NK-92 (cell line): ENCODE data around the gene VWA8.

Experiments
- DNase-seq: peaks from one replicate; lab custom pipeline; 2025; ENCODE audit not compliant: unreplicated experiment; lab: John Stamatoyannopoulos, UW

Gene VWA8

DNA sequence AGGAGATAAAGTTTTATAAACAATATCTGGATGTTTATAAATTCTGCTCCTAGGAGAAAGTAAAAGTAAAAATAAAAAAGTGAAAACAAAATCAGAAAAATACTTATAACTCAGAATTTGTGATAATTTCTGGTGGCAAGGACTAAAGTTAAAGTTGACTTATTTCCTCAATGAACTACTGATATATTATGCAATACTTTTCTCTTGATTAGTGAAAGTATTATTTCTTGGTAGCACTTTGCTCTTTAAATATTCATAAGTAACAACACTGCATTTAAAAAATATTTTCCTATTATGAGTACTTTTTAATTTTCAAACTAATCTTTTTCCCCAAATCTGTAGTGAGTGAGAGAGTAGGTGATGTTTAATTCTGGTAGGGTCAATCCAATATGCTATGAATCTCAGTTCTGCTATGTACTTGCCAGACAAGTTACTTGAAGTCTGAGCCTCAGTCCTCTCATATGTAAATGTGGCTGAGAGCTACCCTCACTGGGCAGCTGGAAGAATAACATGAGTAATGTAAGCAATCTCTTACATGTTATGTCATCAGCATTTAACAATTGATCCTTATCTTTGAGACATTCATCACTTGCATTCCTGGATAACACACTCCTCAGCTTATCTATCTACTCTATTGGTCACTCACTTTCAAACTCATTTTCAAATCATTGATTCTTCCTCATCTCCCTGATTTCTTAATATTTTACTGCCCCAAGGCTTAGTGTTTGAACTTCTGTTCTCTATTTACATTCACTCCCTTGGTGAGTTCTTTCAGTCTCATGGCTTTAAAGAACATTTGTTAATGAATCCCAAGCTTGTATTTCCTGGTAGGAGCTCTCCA lies 264.5 kb downstream of the VWA8 start:
- no peak for DNase-seq

DNA sequence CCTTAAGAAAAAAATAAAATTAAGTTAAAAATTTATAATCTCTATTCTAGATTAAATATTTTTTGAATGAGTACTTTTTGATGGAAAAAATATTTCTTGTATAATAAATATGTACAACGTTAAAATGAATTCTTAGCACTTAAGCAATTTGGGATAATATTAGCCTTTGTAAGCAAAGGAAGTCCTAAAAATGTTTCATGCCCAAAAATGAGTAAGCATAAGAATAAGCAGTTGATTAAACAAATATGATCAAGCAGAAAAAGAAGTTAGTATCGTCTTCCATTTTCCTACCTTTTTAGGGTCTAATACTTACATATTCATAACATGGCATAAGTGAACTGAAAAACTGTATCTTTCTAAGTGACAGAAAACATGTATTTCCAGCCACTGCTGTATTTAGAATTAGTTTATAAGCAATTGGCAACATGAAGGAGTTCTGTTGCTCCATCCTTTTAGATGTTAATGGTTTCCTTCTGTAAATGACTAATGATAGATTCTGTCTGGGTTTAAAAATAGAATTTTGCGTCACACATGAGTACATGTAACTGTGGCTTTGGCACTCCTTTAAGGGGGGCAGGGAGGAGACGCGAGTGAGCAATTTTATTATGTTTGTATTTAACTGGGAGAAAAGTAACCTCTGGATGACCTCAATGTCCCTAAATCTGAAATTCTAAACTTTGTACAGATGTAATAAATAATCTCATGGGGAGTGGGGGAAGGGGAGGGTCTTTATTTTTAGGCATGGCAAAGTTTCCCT lies 266.2 kb downstream of the VWA8 start:
- no peak for DNase-seq

DNA sequence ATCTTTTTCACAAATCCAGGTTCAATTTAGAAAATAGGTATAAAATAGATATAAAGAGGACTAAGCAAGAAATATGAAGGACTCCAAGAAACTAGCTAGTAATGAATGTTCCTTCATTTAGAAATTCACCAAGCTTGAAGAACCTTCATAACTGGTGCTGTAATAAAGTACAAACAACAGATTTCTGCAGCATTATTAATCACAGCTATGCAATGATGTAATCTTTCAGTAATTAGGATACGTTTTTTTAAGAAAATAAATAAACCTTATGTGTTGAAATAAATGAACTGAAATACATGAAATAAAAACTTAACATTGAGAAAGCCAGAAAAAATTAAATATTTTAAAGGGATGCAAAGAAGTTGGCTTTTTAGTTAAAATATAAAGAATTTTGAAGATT lies 267.5 kb downstream of the VWA8 start:
- no peak for DNase-seq

DNA sequence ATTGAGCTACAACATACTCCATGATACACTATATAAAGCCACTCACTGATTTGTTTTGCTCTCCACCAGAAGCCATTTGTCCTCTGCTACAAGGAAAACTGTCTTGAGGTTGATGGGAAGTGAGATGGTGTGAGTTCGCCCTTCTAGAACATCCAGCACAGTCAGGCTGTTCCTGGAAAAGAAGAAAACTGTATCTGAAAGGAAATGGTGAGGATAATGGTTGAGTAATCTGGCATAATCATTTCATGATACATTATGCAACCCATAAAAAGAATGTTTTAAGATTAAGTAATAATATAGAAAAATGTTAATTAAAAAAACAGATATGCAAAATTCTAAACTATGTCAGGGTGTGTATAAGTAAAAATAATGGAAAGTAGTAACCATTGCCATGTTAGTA lies 269.6 kb downstream of the VWA8 start:
- DNase-seq = no peak

DNA sequence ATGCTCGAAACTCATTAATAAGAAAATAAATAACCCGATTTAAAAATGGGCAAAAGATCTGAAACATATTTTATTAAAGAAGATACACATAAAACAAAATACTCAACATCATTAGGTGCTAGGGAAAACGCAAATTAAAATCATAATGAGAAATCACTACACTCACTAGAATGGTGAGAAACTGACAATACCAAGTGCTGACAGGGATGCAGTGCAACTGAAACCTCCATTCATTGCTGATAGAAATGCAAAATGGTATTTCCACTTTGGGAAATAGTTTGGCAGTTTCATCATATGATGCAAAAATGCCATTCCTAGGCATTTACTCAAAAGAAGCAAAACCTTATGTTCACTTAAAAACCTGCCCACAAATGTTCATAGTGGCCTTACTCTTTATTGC lies 278.1 kb downstream of the VWA8 start:
- DNase-seq = no peak

DNA sequence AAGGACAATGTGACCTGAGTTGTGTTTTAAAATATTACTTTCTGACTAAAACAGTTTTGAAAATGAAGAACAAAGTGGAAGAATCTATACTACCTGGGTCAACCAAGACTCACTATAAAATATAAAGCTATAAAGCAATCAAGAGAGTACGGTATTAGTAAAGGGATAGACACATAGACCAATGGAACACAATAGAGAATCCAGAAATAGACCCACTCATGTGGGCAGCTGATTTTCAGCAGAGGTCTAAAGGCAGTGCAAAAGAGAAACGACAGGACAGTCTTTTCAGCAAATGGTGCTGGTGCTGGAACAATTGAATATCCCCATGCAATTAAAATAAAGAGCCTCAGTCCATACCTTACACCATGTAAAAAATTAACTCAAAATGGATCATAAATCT lies 278.9 kb downstream of the VWA8 start:
- no peak for DNase-seq

DNA sequence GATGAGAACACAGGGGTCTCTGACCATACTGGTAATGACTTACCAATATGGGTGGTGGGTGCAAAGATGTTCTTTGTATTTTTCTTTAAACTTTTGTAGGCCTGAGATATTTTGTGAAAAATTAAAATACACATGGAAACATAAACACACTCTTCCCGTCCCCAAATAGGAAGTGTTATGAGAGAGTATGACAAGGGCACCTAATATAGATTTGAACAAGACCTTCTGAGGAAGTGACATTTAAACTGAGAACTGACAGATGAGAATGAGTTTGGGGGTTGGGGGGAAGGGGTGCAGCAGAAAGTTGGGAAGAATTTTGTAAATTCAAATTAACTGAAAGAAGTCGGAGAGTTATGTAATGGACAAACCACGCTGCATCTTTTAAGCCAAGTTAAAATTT lies 279.3 kb downstream of the VWA8 start:
- no peak for DNase-seq

DNA sequence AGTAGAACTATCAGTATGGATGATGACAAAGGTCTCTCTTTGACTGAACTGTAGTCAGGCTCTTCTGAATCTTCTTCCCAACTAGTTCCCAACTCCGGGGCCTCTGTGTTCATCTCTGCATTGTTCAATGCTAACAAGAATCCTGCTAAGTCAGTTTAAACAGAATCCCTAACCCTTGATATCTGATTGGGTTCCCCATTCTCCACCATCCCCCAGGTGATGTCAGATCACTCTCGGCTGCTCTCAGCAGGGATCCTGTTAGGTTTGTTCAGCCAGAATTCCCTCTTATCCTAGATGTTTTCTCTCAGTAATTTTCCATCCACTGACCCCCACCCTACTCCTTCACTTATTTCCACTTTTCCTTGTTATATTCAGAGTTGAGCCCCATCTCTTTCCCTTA lies 280.0 kb downstream of the VWA8 start:
- no peak for DNase-seq

DNA sequence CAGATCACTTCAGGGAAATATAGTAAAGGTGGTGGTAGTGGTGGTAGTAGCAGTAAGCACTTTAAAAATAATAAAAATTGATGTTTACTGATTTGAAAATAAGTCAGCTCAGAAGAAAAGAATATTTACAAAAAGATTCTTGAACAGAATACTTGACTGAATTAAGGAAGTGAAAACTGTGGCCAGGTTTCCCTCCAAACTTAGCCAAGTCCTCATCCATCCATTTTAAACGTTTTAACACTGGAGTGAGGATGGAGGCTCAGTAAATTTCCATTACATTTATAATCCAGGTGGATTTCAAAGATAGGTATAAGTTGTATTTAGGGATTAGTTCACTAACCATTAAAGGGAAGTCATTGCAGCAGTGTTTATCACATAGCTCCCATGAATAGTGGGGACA lies 282.1 kb downstream of the VWA8 start:
- DNase-seq = no peak

DNA sequence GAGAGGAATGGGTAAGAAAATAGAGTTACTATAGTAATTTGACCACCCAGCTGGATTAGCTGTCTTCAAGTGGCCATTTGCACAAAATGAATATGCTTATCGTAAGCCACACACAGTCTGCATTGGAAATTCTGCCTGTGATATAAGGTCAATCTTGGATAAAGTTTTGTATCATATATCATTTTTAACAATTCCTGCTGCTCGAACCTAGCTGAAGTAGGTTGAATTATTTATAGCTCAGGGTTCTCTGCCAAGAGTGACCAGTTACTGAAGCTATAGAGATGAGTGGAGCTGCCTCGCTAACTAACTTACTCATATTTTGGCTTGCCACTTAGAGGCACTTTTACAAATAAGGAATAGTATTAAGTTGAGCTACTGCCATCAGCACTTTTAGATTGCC lies 282.7 kb downstream of the VWA8 start:
- DNase-seq = no peak

DNA sequence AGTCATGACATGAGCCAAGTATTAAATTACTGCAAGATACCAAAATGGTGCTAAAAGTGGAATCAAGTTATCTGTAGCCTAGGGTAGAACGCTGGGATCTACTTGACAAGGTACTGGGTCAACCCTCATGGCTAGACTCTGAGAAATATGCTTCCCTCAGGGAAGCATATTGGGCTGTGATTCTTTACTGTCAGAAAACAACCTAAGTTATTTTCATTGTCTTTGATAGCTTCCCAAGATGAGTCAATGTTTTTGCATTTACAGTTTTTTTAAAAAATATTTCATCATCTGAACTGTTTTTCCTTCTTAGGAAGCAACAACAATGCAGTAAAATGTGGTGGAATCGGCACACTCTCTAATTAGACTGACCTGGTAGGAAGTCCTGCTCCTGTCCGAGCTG lies 285.6 kb downstream of the VWA8 start:
- DNase-seq = no peak

DNA sequence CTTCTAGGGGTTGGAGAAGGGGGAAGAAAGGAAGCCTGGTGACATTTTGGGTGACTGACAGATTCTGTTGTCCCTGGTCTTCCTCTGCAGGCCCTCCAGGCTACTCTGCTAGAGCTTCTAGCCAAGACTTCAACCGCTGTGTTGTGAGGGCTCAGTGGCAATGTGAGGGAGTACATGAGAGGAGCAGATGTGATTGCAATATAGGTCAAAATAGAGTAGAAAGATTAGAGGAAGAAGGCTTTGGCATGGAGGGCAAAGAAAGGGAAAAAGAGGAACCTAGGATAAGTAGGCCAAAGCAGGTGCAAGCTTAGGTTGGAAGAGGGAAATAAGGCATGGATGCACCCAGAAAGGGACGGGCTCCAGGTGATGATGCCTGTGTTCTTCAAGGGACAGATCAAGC lies 286.7 kb downstream of the VWA8 start:
- no peak for DNase-seq

DNA sequence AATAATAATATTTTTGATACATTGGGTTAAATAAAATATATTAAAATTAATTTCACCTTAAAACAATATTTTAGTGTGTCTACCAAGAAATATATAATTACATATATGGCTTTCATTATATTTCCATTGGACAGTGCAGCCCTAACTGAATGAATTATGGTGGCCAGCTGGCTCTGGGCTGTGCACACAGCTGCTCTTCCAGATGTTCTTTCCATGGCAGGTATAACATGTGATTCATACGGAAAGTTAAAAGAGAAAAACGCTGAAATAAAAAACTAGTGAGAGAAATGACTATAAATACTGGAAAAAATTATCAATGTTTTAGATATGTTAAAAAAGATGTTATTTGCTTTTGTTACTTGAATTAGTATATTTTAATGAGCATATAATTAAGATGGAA lies 287.3 kb downstream of the VWA8 start:
- no peak for DNase-seq

DNA sequence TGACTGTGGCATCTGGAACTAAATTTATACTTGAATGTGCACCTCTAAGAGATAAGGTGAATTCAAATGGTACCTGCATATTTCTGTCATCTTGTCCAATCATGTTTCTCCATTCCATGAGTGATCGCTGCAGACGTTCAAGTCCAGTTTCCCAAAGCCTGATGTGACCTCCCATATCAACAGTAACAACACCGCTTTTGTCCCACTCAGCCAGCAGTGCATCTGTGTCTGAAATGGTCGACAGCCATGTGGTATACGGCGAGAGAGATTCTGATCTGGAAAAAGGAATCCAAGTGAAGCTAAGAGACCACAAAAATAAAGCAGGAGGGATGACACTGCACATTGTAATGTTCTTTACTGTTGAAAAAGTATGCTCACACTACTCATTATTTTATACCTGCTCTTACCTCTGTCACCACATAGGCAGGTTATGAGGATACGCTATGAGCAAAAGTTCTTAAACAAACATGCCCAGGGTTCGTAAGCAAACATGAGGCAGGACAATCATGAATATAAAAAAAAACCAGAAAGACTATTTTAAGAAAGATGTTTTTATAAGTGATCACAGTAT lies 290.0 kb downstream of the VWA8 start:
- no peak for DNase-seq

DNA sequence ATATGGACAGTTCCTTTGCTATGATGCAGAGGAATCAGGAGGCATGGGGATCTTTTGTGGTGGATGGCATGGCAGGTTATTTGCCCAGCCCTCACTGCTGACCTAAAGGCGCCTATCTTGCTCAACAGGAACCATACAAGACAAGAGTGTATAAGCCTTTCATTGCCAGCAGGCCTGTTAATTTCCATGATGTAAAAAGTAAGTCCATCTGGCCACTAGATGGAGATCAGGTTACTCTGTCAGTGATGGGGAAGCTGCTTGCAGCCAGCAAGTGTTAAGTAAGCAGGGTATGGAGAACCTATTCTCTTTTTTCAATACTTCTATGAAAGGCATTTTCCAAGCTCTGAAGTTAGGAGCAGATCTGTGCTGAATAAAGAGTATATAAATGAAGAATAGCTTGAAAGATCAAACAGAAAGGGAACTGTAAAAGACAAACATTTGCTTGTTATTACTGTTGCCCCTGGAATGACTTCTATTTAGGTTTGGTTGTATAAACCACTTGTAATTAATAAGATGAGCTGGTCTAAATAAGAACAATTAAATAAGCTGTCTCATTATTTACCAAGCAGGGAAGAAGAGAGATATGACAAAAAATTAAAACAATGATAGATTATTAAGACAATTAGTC lies 292.7 kb downstream of the VWA8 start:
- DNase-seq = no peak

DNA sequence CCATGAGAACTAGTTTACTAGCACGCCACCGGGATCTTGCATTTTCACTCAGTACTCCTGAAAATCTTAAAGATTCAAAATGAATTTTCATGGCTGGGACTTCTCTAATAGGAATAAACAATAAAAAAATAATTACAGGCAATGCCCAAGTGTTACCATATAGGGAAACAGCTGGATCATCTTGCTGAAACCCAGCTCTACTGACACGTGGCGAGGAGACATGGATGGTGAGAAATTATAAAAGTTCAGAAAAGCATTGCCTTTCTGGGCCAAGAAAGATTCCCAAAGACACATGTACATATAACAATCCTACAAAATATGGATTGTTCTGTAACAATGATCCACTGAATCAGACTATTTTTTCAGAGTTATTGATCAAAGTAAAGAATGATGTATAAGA lies 294.3 kb downstream of the VWA8 start:
- no peak for DNase-seq

DNA sequence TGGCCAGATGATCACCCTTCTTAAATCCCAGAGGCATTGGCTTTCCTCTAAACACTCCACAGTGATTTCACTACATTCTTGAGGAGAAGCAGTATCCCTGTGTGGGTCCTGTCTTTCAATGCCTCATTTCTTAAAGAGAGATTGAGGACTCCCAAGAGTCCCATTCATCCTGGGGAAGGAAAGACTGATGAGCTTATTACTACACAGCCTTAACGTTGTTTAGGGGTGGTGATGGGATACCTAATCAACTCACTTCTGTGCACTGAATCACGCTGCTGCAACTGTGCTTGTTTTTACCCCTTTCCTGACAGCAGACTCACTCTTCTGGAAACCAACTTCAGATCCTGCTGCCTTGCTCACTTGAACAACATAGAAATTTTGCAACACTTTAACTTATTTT lies 300.5 kb downstream of the VWA8 start:
- DNase-seq = no peak

DNA sequence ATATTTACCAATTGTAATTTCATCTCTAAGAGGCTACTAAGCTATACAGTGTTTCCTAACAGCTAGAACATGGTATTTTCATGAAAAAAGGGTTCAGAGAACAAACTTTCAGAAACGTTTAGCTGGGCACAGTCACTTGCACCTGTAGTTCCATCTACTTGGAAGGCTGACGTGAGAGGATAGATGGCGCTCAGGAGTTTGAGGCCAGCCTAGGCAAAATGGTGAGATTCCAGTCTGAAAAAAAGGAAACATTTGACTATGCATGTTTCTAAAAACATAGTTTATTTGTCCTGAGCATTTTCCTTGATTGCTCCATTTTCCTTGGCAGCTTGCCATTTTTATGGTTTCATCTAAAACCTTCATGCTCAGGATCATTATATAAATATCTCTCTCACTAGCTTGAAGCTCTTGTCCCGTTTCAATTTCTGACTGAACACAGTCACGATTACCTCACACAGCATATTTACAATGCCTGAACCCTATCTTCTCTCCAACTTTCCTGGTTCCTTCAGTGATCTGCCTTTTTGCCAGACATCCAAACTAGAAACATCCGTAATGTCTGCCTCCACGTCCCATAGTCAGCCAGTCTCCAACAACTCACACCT lies 302.8 kb downstream of the VWA8 start:
- DNase-seq = no peak

DNA sequence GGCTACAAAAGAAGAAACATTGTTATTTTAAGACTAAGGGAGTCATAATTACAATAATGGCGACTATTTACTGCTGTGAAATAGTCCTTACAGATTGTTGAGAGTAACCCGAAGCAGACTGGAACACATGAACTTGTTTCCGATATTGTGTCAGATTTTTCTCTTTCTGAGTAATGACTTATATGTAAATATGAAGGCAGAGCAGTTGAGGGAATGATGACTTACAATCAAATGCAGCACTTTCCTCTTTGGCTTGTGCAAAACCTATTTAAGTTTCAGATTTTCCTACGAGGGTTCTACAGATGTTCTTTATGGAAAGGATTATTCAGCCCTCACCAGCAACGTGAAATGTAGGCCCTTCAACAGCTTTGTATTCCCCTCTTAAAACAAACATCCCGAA lies 304.9 kb downstream of the VWA8 start:
- no peak for DNase-seq

DNA sequence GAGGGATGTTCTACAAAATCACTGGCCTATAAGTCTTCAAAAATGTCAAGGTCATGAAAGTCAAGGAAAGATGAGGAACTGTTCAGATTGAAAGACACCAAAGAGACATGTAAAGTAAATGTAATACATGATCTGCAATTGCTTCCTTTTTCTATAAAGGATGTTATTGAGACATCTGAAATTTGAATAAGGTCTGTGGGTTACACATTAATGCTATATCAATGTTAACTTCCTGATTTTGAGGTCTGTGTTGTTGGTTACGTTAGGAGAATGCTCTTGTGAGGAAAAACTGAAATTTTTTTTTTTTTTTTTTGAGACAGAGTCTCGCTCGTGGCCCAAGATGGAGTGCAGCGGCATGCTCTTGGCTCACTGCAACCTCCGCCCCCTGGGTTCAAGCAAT lies 306.1 kb downstream of the VWA8 start:
- no peak for DNase-seq

DNA sequence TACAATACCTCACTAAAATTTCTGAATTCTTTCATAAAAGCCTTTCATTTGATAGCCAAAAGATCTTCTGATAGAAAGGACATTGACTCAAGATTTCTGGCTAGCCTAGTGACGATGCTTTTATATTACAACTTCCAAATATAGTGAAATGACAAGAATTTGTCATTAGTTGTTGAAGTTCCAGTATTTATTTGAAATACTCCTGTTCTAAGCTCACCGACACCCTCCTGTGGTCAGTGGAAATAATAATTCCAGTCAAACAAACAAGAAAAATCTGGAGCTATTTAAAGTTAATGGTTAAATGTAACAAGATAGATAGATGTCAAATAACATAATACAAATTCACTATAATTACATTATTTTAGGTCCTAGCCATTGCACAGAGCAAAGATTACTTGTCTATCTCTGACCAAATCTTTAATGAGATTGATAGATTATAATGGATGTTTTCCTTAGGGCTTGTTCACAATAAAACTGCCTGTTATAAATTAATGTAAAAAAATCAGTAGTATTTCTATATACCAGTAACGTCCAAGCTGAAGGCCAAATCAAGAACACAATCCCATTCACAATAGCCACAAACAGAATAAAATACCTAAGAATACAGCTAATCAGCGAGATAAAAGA lies 308.1 kb downstream of the VWA8 start:
- DNase-seq = no peak
